MM.1S (cell line): Measurements from ENCODE around the gene UPF3B.

ENCODE experiments used
- DNase-seq: peaks from one replicate; pipeline ENCODE4 v3.0.0-alpha.2; 2015
- H2AFZ ChIP-seq: fragments of 300-600 bp; sonication (generic); 2 replicates; pipeline ENCODE4 v1.6.0; 2016; ENCODE audit warnings: antibody characterized with exemption, low read length
- H3F3A ChIP-seq: fragments of 300-600 bp; sonication (generic); 2 replicates; pipeline ENCODE4 v1.6.1; 2016; ENCODE audit warnings: mild to moderate bottlenecking, antibody characterized with exemption, low read length, moderate library complexity, mixed read lengths; ENCODE audit not compliant: insufficient read depth
- H3K27ac ChIP-seq: fragments of 300-600 bp; sonication (generic); 2 replicates; pipeline ENCODE4 v1.5.1; 2016; ENCODE audit warnings: mild to moderate bottlenecking, low read length
- H3K27me3 ChIP-seq: fragments of 300-600 bp; sonication (generic); replicated peaks from 2 replicates; pipeline ENCODE4 v1.6.0; 2016; ENCODE audit warnings: low read length; ENCODE audit not compliant: insufficient read depth
- H3K36me3 ChIP-seq: fragments of 300-600 bp; sonication (generic); replicated peaks from 2 replicates; pipeline ENCODE4 v1.6.1; 2016; ENCODE audit warnings: mild to moderate bottlenecking, low read length, mixed read lengths; ENCODE audit not compliant: insufficient read depth
- H3K4me1 ChIP-seq: fragments of 300-600 bp; sonication (generic); 2 replicates; pipeline ENCODE4 v1.6.1; 2016; ENCODE audit warnings: low read length, mixed read lengths
- H3K4me2 ChIP-seq: fragments of 300-600 bp; sonication (generic); 2 replicates; pipeline ENCODE4 v1.6.0; 2016; ENCODE audit warnings: low read depth, low read length
- H3K4me3 ChIP-seq: fragments of 300-600 bp; sonication (generic); 2 replicates; pipeline ENCODE4 v1.5.1; 2016; ENCODE audit warnings: low read length, mixed read lengths
- H3K79me2 ChIP-seq: fragments of 300-600 bp; sonication (generic); 2 replicates; pipeline ENCODE4 v1.6.1; 2016; ENCODE audit warnings: mixed run types, low read length, mixed read lengths
- H3K9ac ChIP-seq: fragments of 300-600 bp; sonication (generic); 2 replicates; pipeline ENCODE4 v1.6.1; 2016; ENCODE audit warnings: low read length, mixed read lengths
- H3K9me2 ChIP-seq: fragments of 300-600 bp; sonication (generic); replicated peaks from 2 replicates; pipeline ENCODE4 v1.6.1; 2016; ENCODE audit warnings: mild to moderate bottlenecking, low read length, mixed read lengths; ENCODE audit not compliant: insufficient read depth
- H3K9me3 ChIP-seq: fragments of 300-600 bp; sonication (generic); replicated peaks from 2 replicates; pipeline ENCODE4 v1.6.1; 2016; ENCODE audit warnings: mild to moderate bottlenecking, low read length, mixed read lengths; ENCODE audit not compliant: insufficient read depth
- H4K20me1 ChIP-seq: fragments of 300-600 bp; sonication (generic); 2 replicates; pipeline ENCODE4 v1.6.1; 2016; ENCODE audit warnings: mild to moderate bottlenecking, low read length, moderate library complexity, mixed read lengths; ENCODE audit not compliant: insufficient read depth
- EZH2 ChIP-seq: fragments of 300-600 bp; sonication (generic); optimal IDR thresholded peaks from 2 replicates; pipeline ENCODE3; 2017; ENCODE audit warnings: low read depth, mild to moderate bottlenecking, antibody characterized with exemption, low read length, mixed read lengths
- EZH2phosphoT487 ChIP-seq: fragments of 300-600 bp; sonication (generic); IDR thresholded peaks from 2 replicates; pipeline ENCODE4 v1.6.1; 2018; ENCODE audit warnings: antibody characterized with exemption, low read length
- TF ChIP-seq, protein P1 (sequence below): fragments of 300-600 bp; sonication (generic); IDR thresholded peaks from 2 replicates; pipeline ENCODE4 v1.5.1; 2016; ENCODE audit warnings: antibody characterized with exemption, low read length, mixed read lengths

Gene UPF3B

DNA sequence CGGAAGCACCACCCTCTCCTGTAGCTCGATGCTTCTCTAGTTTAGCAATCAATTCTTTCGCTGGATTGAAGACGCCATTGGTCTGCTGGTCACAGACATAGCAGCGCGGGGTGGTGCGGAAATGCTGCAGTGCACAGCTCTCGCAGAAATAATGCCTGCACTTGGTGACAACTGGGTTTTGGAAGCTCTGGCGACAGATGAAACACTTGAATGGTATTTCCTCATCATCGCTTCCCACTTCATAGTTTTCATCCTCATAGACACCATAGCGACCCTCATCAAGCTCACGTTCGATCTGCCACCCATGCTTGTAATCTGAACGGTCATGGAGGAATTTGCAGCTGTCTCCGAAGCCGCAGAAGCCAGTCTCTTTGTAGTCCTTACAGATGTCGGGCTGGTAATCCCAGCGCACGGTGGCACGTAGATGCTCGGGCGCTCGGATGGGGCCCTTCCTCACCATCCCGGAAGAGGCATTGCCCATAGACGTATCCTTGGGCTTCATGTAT, 17.9 kb upstream of the UPF3B start:
- Histone ChIP-seq H4K20me1 (no peaks in the 10 kb centered on the region), H3K9me2 (no peaks in the 10 kb centered on the region), H3K79me2 (peaks cover 53% of the 10 kb centered on the region), H3K4me1 (no peaks in the 10 kb centered on the region), H3K9me3 (no peaks in the 10 kb centered on the region), H3K27me3 (no peaks in the 10 kb centered on the region), H2AFZ (peak overlapping the region; percentile 42; the same call in 1 of the 2 replicates), H3K9ac (peak overlapping the region; percentile 91), H3F3A (0 out of 2 replicates have a peak, but pooled peaks cover 11% of the 10 kb centered on the region), H3K4me3 (peak overlapping the region; percentile 78), H3K27ac (peak overlapping the region; percentile 93), H3K4me2 (peak overlapping the region; percentile 62; the same call in 1 of the 2 replicates), H3K36me3 (no peaks in the 10 kb centered on the region)
- TF ChIP-seq EZH2phosphoT487 (no peak), EZH2 (no peak)
- TF ChIP-seq, protein P1, sequence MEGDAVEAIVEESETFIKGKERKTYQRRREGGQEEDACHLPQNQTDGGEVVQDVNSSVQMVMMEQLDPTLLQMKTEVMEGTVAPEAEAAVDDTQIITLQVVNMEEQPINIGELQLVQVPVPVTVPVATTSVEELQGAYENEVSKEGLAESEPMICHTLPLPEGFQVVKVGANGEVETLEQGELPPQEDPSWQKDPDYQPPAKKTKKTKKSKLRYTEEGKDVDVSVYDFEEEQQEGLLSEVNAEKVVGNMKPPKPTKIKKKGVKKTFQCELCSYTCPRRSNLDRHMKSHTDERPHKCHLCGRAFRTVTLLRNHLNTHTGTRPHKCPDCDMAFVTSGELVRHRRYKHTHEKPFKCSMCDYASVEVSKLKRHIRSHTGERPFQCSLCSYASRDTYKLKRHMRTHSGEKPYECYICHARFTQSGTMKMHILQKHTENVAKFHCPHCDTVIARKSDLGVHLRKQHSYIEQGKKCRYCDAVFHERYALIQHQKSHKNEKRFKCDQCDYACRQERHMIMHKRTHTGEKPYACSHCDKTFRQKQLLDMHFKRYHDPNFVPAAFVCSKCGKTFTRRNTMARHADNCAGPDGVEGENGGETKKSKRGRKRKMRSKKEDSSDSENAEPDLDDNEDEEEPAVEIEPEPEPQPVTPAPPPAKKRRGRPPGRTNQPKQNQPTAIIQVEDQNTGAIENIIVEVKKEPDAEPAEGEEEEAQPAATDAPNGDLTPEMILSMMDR = no peak
- DNase-seq = no peak

DNA sequence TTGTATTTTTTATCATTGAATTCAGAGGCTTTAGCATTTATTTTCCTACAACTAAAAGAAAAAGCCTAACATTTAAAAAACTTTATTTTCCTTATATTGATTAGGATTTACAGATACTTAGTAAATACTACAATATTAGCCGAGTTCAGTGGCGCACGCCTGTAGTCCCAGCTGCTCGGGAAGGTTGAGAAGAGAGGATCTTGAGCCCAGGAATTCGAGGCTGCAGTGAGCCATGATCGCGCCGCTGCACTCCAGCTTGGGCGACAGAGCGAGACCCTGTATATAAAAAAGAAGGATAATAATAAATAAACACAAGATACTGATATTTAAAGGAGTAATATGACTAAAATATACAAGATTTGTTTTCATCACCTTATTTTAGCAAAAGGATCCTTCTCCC, 681 bp upstream of the UPF3B start:
- H3K36me3 ChIP-seq = no peaks in the 10 kb centered on the region; the same call in 1 of the 2 replicates
- H3K9me3 ChIP-seq = no peaks in the 10 kb centered on the region
- no peak for DNase-seq
- H4K20me1 ChIP-seq = no peaks in the 10 kb centered on the region
- no peaks in the 10 kb centered on the region for H3K4me1 ChIP-seq
- TF ChIP-seq EZH2phosphoT487 (no peak), EZH2 (no peak)
- TF ChIP-seq, protein P1 = no peak
- H3F3A ChIP-seq = no peaks in the 10 kb centered on the region
- H3K27ac ChIP-seq = no peak overlapping the region
- H3K9me2 ChIP-seq = no peaks in the 10 kb centered on the region
- H3K4me2 ChIP-seq = peak overlapping the region; percentile 55
- H3K79me2 ChIP-seq = peaks cover 21% of the 10 kb centered on the region
- peak overlapping the region; percentile 43; the same call in 1 of the 2 replicates for H2AFZ ChIP-seq
- H3K27me3 ChIP-seq = no peaks in the 10 kb centered on the region
- H3K9ac ChIP-seq = peak overlapping the region; percentile 30; the same call in 1 of the 2 replicates
- H3K4me3 ChIP-seq = peak overlapping the region; percentile 49

DNA sequence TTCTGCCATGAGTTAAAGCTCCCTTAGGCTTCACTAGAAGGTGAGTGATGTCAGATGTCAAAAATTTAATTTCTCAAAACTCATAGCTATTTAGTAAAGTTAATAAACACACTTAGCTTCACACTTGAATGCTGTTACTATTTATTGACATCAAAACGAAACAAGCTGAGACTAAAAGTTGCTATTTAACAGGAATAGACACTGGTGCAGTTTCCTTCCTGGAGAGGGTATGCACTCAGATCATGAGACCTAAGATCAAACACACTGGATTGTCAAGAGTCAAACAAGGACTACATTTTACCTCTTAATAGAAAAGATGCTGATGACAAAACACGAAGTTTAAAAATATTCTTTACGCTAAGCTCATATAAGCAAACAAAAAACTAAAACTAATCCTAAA, 18.9 kb downstream of the UPF3B start:
- H3K4me1 ChIP-seq = peaks cover 25% of the 10 kb centered on the region
- peak overlapping the region; percentile 66 for H3K4me2 ChIP-seq
- no peaks in the 10 kb centered on the region for H4K20me1 ChIP-seq
- no peaks in the 10 kb centered on the region for H3K9me2 ChIP-seq
- H3K79me2 ChIP-seq = no peaks in the 10 kb centered on the region
- peak; percentile 60 for DNase-seq
- peak overlapping the region; percentile 36; the same call in 1 of the 2 replicates for H2AFZ ChIP-seq
- H3K4me3 ChIP-seq = peak overlapping the region; percentile 28; the same call in 1 of the 2 replicates
- H3K27ac ChIP-seq = peak overlapping the region; percentile 70; the same call in 1 of the 2 replicates
- TF ChIP-seq, protein P1 = no peak
- no peak for TF ChIP-seq EZH2
- TF ChIP-seq EZH2phosphoT487 = no peak
- no peaks in the 10 kb centered on the region for H3K27me3 ChIP-seq
- H3K36me3 ChIP-seq = no peaks in the 10 kb centered on the region
- H3K9ac ChIP-seq = peak overlapping the region; percentile 19; the same call in 1 of the 2 replicates
- no peaks in the 10 kb centered on the region for H3K9me3 ChIP-seq
- no peaks in the 10 kb centered on the region for H3F3A ChIP-seq
